GM12874 (cell line): ENCODE measurements around the gene LETM1.

Experiments
- CTCF ChIP-seq: IDR thresholded peaks from 2 replicates; pipeline ENCODE4 v1.5.1; 2011; ENCODE audit warnings: low read depth, mild to moderate bottlenecking, control low read depth, low read length, moderate library complexity; ENCODE audit not compliant: insufficient read depth

Gene LETM1

GRCh38 chr4:1786544-1787362, 69.2 kb downstream of the LETM1 start:
- no peak for TF ChIP-seq CTCF

- TF ChIP-seq CTCF: no peak
Measured at GRCh38 chr4:1785592-1785991, 70.4 kb downstream of the LETM1 start.

- no peak for TF ChIP-seq CTCF
Measured at GRCh38 chr4:1784789-1785591, 71.0 kb downstream of the LETM1 start.

GRCh38 chr4:1784395-1784788, 71.6 kb downstream of the LETM1 start:
- TF ChIP-seq CTCF: no peak

- TF ChIP-seq CTCF: no peak
Measured at GRCh38 chr4:1783970-1784369, 72.0 kb downstream of the LETM1 start.

- TF ChIP-seq CTCF: no peak
Measured at GRCh38 chr4:1783015-1783414, 72.9 kb downstream of the LETM1 start.

- no peak for TF ChIP-seq CTCF
Measured at GRCh38 chr4:1780435-1780834, 75.5 kb downstream of the LETM1 start.
